H1 (cell line): ENCODE measurements around the gene GLB1L2. TPM values are rescaled to one million over a fixed set of nuclear protein-coding genes. Genes with fewer than 3 reads are reported as not detected.

Experiments
- CTCF ChIA-PET: fragments of 300-600 bp; sonication (Branson Sonifier 250); formaldehyde crosslinking; loops from one replicate; lab custom pipeline; 2021; ENCODE audit not compliant: partially characterized antibody; lab: Charles Lee
- POLR2A ChIA-PET: fragments of 300-600 bp; sonication (Branson Sonifier 250); formaldehyde crosslinking; loops from one replicate; lab custom pipeline; 2021; ENCODE audit warnings: inconsistent platforms; ENCODE audit not compliant: partially characterized antibody; lab: Charles Lee
- DNase-seq, 2 experiments: peaks; one replicate each; pipeline versions ENCODE4 v3.0.0 to v3.0.0-alpha.2; 2010 to 2022; ENCODE audit warnings: low spot score in 2 of 2, low read depth in 1 of 2, mixed read lengths in 1 of 2
- FAIRE-seq: peaks from 2 replicates; lab custom pipeline; 2011; peaks lifted over from hg19 to GRCh38; lab: Jason Lieb, UNC
- H2AFZ ChIP-seq: 2 replicates; pipeline ENCODE4 v1.8.1; 2012; ENCODE audit warnings: low read length, inconsistent platforms
- H2AK5ac ChIP-seq: 2 replicates; pipeline ENCODE4 v1.6.1; 2013; ENCODE audit warnings: low read depth, low read length
- H2BK120ac ChIP-seq: replicated peaks from 2 replicates; pipeline ENCODE3; 2013; ENCODE audit warnings: low read depth, low read length, inconsistent platforms
- H2BK12ac ChIP-seq: 2 replicates; pipeline ENCODE4 v1.6.1; 2013; ENCODE audit warnings: low read depth, low read length
- H2BK15ac ChIP-seq: 2 replicates; pipeline ENCODE4 v1.6.1; 2013; ENCODE audit warnings: low read length
- H2BK20ac ChIP-seq: 2 replicates; pipeline ENCODE4 v1.6.1; 2013; ENCODE audit warnings: low read length
- H2BK5ac ChIP-seq: 2 replicates; pipeline ENCODE4 v1.6.1; 2013; ENCODE audit warnings: low read depth, low read length
- H3K14ac ChIP-seq: 2 replicates; pipeline ENCODE4 v1.6.1; 2013; ENCODE audit warnings: inconsistent platforms; ENCODE audit not compliant: insufficient read length
- H3K18ac ChIP-seq: 2 replicates; pipeline ENCODE4 v1.6.1; 2013; ENCODE audit warnings: low read length; ENCODE audit errors: extremely low read depth
- H3K23ac ChIP-seq: 2 replicates; pipeline ENCODE4 v1.6.1; 2013; ENCODE audit warnings: inconsistent platforms; ENCODE audit not compliant: insufficient read length
- H3K23me2 ChIP-seq: 2 replicates; pipeline ENCODE4 v1.6.1; 2013; ENCODE audit warnings: low read depth, low read length
- H3K27ac ChIP-seq: 2 replicates; pipeline ENCODE4 v1.6.1; 2011; ENCODE audit warnings: low read depth, low read length, inconsistent platforms
- H3K27me3 ChIP-seq, 4 experiments: replicated peaks in 1 of 4; 1 replicate in 1 of 4; 2 replicates in 3 of 4; pipeline versions ENCODE4 v1.6.1 to v1.8.1; 2011 to 2013; ENCODE audit warnings: low read length in 3 of 4, mild to moderate bottlenecking in 3 of 4, inconsistent platforms in 2 of 4, mixed read lengths in 2 of 4, moderate library complexity in 1 of 4; ENCODE audit not compliant: control insufficient read depth in 3 of 4, insufficient read depth in 3 of 4; ENCODE audit errors: extremely low read depth in 1 of 4
- H3K36me3 ChIP-seq, 4 experiments: 2 replicates each; pipeline versions ENCODE4 v1.6.1 to v1.8.1; 2011 to 2013; ENCODE audit warnings: mild to moderate bottlenecking in 4 of 4, low read length in 3 of 4, moderate library complexity in 2 of 4, control low read depth in 1 of 4, inconsistent platforms in 1 of 4; ENCODE audit not compliant: insufficient read depth in 4 of 4, control insufficient read depth in 2 of 4
- H3K4ac ChIP-seq: replicated peaks from 2 replicates; pipeline ENCODE3; 2013; ENCODE audit warnings: low read length, low read depth, mixed read lengths, inconsistent platforms; ENCODE audit not compliant: insufficient read length
- H3K4me1 ChIP-seq, 4 experiments: replicated peaks in 1 of 4; 1 replicate in 1 of 4; 2 replicates in 3 of 4; pipeline versions ENCODE4 v1.6.1 to v1.8.1; 2011 to 2013; ENCODE audit warnings: low read length in 3 of 4, inconsistent platforms in 2 of 4, mixed read lengths in 1 of 4; ENCODE audit not compliant: insufficient read depth in 4 of 4, control insufficient read depth in 3 of 4
- H3K4me2 ChIP-seq, 2 experiments: 2 replicates each; pipeline versions ENCODE4 v1.6.1 to v1.8.1; 2011 to 2013; ENCODE audit warnings: low read depth in 2 of 2, low read length in 2 of 2, control low read depth in 1 of 2, inconsistent platforms in 1 of 2, mild to moderate bottlenecking in 1 of 2; ENCODE audit not compliant: insufficient read depth in 1 of 2
- H3K4me3 ChIP-seq, 4 experiments: fragments of 200-600, 300-600 bp in 1 of 4; sonication (generic), shearing (Covaris generic), sonication (Bioruptor Twin) in 1 of 4; 2 replicates each; pipeline versions ENCODE4 v1.5.1 to v1.8.1; 2011 to 2016; ENCODE audit warnings: low read length in 4 of 4, low read depth in 3 of 4, control low read depth in 2 of 4, inconsistent platforms in 2 of 4, mild to moderate bottlenecking in 2 of 4, mixed read lengths in 1 of 4, moderate library complexity in 1 of 4; ENCODE audit not compliant: insufficient read depth in 2 of 4; ENCODE audit errors: extremely low read depth in 1 of 4
- H3K56ac ChIP-seq: replicated peaks from 2 replicates; pipeline ENCODE3; 2013; ENCODE audit warnings: low read depth, mild to moderate bottlenecking, mixed read lengths, low read length, inconsistent platforms; ENCODE audit not compliant: insufficient read length
- H3K79me1 ChIP-seq: 2 replicates; pipeline ENCODE4 v1.6.1; 2013; ENCODE audit warnings: low read depth, low read length, control low read depth
- H3K79me2 ChIP-seq, 2 experiments: 2 replicates each; pipeline versions ENCODE4 v1.6.1 to v1.8.1; 2012 to 2013; ENCODE audit warnings: low read length in 2 of 2, mild to moderate bottlenecking in 2 of 2, inconsistent platforms in 1 of 2; ENCODE audit not compliant: insufficient read depth in 2 of 2, control insufficient read depth in 1 of 2
- H3K9ac ChIP-seq, 4 experiments: replicated peaks in 1 of 4; 1 replicate in 1 of 4; 2 replicates in 3 of 4; pipeline versions ENCODE4 v1.6.1 to v1.8.1; 2011 to 2013; ENCODE audit warnings: low read depth in 3 of 4, low read length in 3 of 4, control low read depth in 2 of 4, mild to moderate bottlenecking in 2 of 4, moderate library complexity in 2 of 4, inconsistent platforms in 1 of 4; ENCODE audit errors: extremely low read depth in 1 of 4
- H3K9me3 ChIP-seq, 2 experiments: 2 replicates each; pipeline versions ENCODE4 v1.6.1 to v1.8.1; 2012 to 2013; ENCODE audit warnings: mild to moderate bottlenecking in 2 of 2, moderate library complexity in 2 of 2, control low read depth in 1 of 2, inconsistent platforms in 1 of 2, low read depth in 1 of 2, low read length in 1 of 2, mixed read lengths in 1 of 2; ENCODE audit not compliant: insufficient read depth in 2 of 2
- H4K20me1 ChIP-seq, 2 experiments: replicated peaks in 1 of 2; 2 replicates each; pipeline versions ENCODE3 to v1.8.1; 2011 to 2013; ENCODE audit warnings: inconsistent platforms in 2 of 2, low read length in 2 of 2, mild to moderate bottlenecking in 1 of 2; ENCODE audit not compliant: insufficient read depth in 2 of 2, control insufficient read depth in 1 of 2
- H4K5ac ChIP-seq: 2 replicates; pipeline ENCODE4 v1.6.1; 2013; ENCODE audit warnings: low read length, low read depth, mixed read lengths, inconsistent platforms; ENCODE audit not compliant: insufficient read length
- H4K8ac ChIP-seq: 2 replicates; pipeline ENCODE4 v1.8.0; 2013; ENCODE audit warnings: mild to moderate bottlenecking, moderate library complexity, low read length, inconsistent platforms; ENCODE audit not compliant: insufficient read depth; ENCODE audit errors: extremely low read depth
- H4K91ac ChIP-seq: replicated peaks from 2 replicates; pipeline ENCODE3; 2013; ENCODE audit warnings: low read length, mixed read lengths, inconsistent platforms; ENCODE audit not compliant: insufficient read length
- CBX8 ChIP-seq: fragments of 300-800, 300-1000 bp; sonication (generic); IDR thresholded peaks from 2 replicates; pipeline ENCODE4 v1.7.1; 2016; ENCODE audit warnings: low read depth, low read length, borderline replicate concordance
- CHD1 ChIP-seq: IDR thresholded peaks from 2 replicates; pipeline ENCODE4 v1.6.1; 2012; ENCODE audit warnings: low read depth, low read length, improper control_type of control experiment
- CREB1 ChIP-seq: IDR thresholded peaks from 2 replicates; pipeline ENCODE4 v1.6.1; 2012; ENCODE audit warnings: inconsistent platforms
- CTCF ChIP-seq, 3 experiments: IDR thresholded peaks; 1 replicate in 2 of 3; 2 replicates in 1 of 3; pipeline versions ENCODE4 v1.5.1 to v1.6.1; 2011; ENCODE audit warnings: low read length in 3 of 3, mild to moderate bottlenecking in 3 of 3, inconsistent platforms in 2 of 3, low read depth in 1 of 3, moderate library complexity in 1 of 3; ENCODE audit not compliant: insufficient read depth in 1 of 3; ENCODE audit errors: control extremely low read depth in 1 of 3
- KDM4A ChIP-seq: IDR thresholded peaks from one replicate; pipeline ENCODE4 v1.7.1; 2012; ENCODE audit warnings: low read depth, mild to moderate bottlenecking, moderate library complexity, low read length, inconsistent platforms; ENCODE audit not compliant: severe bottlenecking
- NANOG ChIP-seq: IDR thresholded peaks from 2 replicates; pipeline ENCODE4 v1.6.1; 2011; ENCODE audit warnings: low read length, low read depth, mild to moderate bottlenecking, inconsistent platforms; ENCODE audit not compliant: insufficient read depth, poor library complexity, severe bottlenecking
- NRF1 ChIP-seq: IDR thresholded peaks from 2 replicates; pipeline ENCODE4 v1.6.1; 2011; ENCODE audit warnings: mild to moderate bottlenecking, low read depth, low read length, improper control_type of control experiment
- RBBP5 ChIP-seq: IDR thresholded peaks from 2 replicates; pipeline ENCODE4 v1.7.1; 2012; ENCODE audit warnings: low read depth, mild to moderate bottlenecking, inconsistent platforms, low read length, moderate library complexity, borderline replicate concordance
- RFX5 ChIP-seq: IDR thresholded peaks from 2 replicates; pipeline ENCODE4 v1.6.1; 2011; ENCODE audit warnings: low read depth, low read length, improper control_type of control experiment, borderline replicate concordance
- SIN3A ChIP-seq, 2 experiments: IDR thresholded peaks in 1 of 2; conservative IDR thresholded peaks in 1 of 2; 2 replicates each; pipeline ENCODE4 v1.6.1; 2011 to 2012; ENCODE audit warnings: low read length in 2 of 2, improper control_type of control experiment in 1 of 2, low read depth in 1 of 2, mild to moderate bottlenecking in 1 of 2
- TBP ChIP-seq: IDR thresholded peaks from 2 replicates; pipeline ENCODE4 v1.6.1; 2011; ENCODE audit warnings: low read depth, low read length, improper control_type of control experiment
- whole genome bisulfite sequencing, 2 experiments: shearing (Covaris generic) in 1 of 2; methylation state at CpG; one replicate each; pipeline versions ENCODE4 v1.1.6 to v1.1.7; 2013 to 2015; ENCODE audit warnings: low lambda C conversion rate in 2 of 2, mixed read lengths in 2 of 2, inconsistent platforms in 1 of 2, low coverage in 1 of 2, missing lambda C conversion rate in 1 of 2; ENCODE audit not compliant: insufficient replicate concordance in 2 of 2, insufficient coverage in 1 of 2, insufficient read length in 1 of 2; ENCODE audit errors: extremely low coverage in 1 of 2, missing lambda C conversion rate in 1 of 2; 5-methylcytosine and 5-hydroxymethylcytosine counted together
- polyA plus RNA-seq, 7 experiments: library from polyadenylated mRNA; depleted of rRNA in 3 of 7; stranded (reverse) in 5 of 7; unstranded in 2 of 7; fragments of >200 nt in 5 of 7; fragments of 200-250 nt in 2 of 7; gene quantifications; 1 replicate in 5 of 7; 2 replicates in 1 of 7; 4 replicates in 1 of 7; pipeline versions ENCODE4 v1.2.1 to v1.2.3, GENCODE V29; 2011 to 2013; ENCODE audit warnings: missing spikeins in 2 of 7, mixed read lengths in 2 of 7
- total RNA-seq: library from RNA; stranded (reverse); fragmentation: NEBNext Ultra II Directional; extraction: Animal tissue kit (Norgen Biotek cat#: 25700); gene quantifications from 2 replicates; pipeline ENCODE4 v1.2.1, GENCODE V29; 2021

Gene GLB1L2
- total and polyA plus RNA-seq, 2 of the 8 experiments (the other 6 are each of a cell fraction or from before 2014, with no cell fraction given): 4.4 to 7.9 TPM

GRCh38 chr11:134312807-134313206 is 19.0 kb upstream of the GLB1L2 start:
- FAIRE-seq (no peak), DNase-seq (no peak)
- no peak overlapping the region for H2BK5ac ChIP-seq
- H3K79me1 ChIP-seq: no peaks in the 10 kb centered on the region
- H3K36me3 ChIP-seq: peaks cover 2 to 10% (median 6%) of the 10 kb centered on the region in 4 experiments; a peak in 7 of 8 replicates
- POLR2A ChIA-PET: no interaction called here
- no peak overlapping the region for H2BK12ac ChIP-seq
- no peak overlapping the region for H3K14ac ChIP-seq
- no peak overlapping the region for H2BK120ac ChIP-seq
- H2BK20ac ChIP-seq: no peak overlapping the region
- H4K8ac ChIP-seq: no peak overlapping the region
- no peak overlapping the region for H3K4me2 ChIP-seq
- H3K4me3 ChIP-seq: no peak overlapping the region
- no peaks in the 10 kb centered on the region; a peak in 1 of 7 replicates for H3K4me1 ChIP-seq
- no peak overlapping the region for H3K23ac ChIP-seq
- no peaks in the 10 kb centered on the region for H3K27me3 ChIP-seq
- H3K9me3 ChIP-seq: no peaks in the 10 kb centered on the region; a peak in 1 of 4 replicates
- H4K91ac ChIP-seq: no peak overlapping the region
- CTCF ChIA-PET: no interaction called here
- no peak overlapping the region for H3K27ac ChIP-seq
- no peak overlapping the region for H3K56ac ChIP-seq
- no peak overlapping the region for H2BK15ac ChIP-seq
- H3K18ac ChIP-seq: no peak overlapping the region
- H3K4ac ChIP-seq: no peak overlapping the region
- no peak overlapping the region for H2AFZ ChIP-seq
- no peak overlapping the region for H3K9ac ChIP-seq
- H2AK5ac ChIP-seq: no peak overlapping the region
- 77% methylated on average over 5 of the region's 5 CpGs; no CpG with 5 or more reads in 1 of the 2 experiments for WGBS, 2 experiments
- no peaks in the 10 kb centered on the region for H3K79me2 ChIP-seq
- H4K5ac ChIP-seq: no peak overlapping the region
- H4K20me1 ChIP-seq: no peaks in the 10 kb centered on the region
- H3K23me2 ChIP-seq: peaks cover 7% of the 10 kb centered on the region; the same call in 1 of the 2 replicates
- TF ChIP-seq RBBP5: no peak
- no peak for TF ChIP-seq CBX8
- TF ChIP-seq SIN3A (conservative IDR thresholded peaks at IDR 0.05 in 1 of 2, IDR thresholded peaks at IDR 0.05 in 1 of 2; ENCODE audit: low read depth in 1 of 2, low read length in 2 of 2): no peak
- no peak for TF ChIP-seq CTCF (IDR thresholded peaks at IDR 0.05; ENCODE audit: control extremely low read depth in 1 of 3, insufficient read depth in 1 of 3, low read depth in 1 of 3, low read length in 3 of 3)
- TF ChIP-seq CREB1: no peak
- TF ChIP-seq CHD1: no peak
- TF ChIP-seq RFX5: no peak
- TF ChIP-seq TBP: no peak
- no peak for TF ChIP-seq NRF1
- no peak for TF ChIP-seq NANOG
- no peak for TF ChIP-seq KDM4A
